ENCODE results near the gene ELOVL2.

GRCh38 chr6:11039040-11039439 lies 5.1 kb downstream of the ELOVL2 start:
- TF ChIP-seq EP300 (IDR thresholded peaks at IDR 0.05; ENCODE audit: low read depth) = no peak
- no peak for TF ChIP-seq CTCF (IDR thresholded peaks at IDR 0.05)

Measured in transverse colon (tissue), 3 donors.